ENCODE results near the gene TOX3. TPM values are rescaled to one million over a fixed set of nuclear protein-coding genes. Genes with fewer than 3 reads are reported as not detected.

TOX3 gene
- total and polyA plus RNA-seq, 2 of the 13 experiments (the other 11 are each of a cell fraction or from before 2014, with no cell fraction given): 14.5 to 98.6 TPM

DNA sequence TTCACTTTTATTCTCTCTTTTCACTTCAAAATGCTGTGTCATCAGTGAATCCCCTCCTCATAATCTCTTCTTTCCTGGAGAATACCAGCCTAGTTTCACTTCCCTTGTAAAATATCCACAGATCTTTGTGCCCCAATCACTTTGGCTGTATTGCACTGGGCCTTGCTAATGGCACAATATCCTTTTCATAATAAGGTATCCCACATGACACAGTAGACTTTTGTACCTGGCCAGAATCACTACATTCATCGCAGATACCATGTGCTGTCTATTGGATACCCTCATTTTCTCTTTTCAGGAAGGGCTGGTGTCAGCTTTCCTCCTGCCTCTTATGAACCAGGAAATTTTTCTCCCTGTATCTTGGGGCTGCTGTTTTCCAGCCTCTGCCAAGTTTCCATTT, 25.7 kb upstream of the TOX3 start (continued):
- TF ChIP-seq, protein P1, sequence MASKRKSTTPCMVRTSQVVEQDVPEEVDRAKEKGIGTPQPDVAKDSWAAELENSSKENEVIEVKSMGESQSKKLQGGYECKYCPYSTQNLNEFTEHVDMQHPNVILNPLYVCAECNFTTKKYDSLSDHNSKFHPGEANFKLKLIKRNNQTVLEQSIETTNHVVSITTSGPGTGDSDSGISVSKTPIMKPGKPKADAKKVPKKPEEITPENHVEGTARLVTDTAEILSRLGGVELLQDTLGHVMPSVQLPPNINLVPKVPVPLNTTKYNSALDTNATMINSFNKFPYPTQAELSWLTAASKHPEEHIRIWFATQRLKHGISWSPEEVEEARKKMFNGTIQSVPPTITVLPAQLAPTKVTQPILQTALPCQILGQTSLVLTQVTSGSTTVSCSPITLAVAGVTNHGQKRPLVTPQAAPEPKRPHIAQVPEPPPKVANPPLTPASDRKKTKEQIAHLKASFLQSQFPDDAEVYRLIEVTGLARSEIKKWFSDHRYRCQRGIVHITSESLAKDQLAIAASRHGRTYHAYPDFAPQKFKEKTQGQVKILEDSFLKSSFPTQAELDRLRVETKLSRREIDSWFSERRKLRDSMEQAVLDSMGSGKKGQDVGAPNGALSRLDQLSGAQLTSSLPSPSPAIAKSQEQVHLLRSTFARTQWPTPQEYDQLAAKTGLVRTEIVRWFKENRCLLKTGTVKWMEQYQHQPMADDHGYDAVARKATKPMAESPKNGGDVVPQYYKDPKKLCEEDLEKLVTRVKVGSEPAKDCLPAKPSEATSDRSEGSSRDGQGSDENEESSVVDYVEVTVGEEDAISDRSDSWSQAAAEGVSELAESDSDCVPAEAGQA (IDR thresholded peaks at IDR 0.05; ENCODE audit: low read depth): no peak
- TF ChIP-seq, protein P1 (CRISPR knock-in tag; IDR thresholded peaks at IDR 0.05; ENCODE audit: borderline replicate concordance): no peak
- TF ChIP-seq GTF3A (CRISPR knock-in tag; conservative IDR thresholded peaks at IDR 0.05) (no peak), BCLAF1 (IDR thresholded peaks at IDR 0.05) (no peak), RCOR2 (CRISPR knock-in tag; IDR thresholded peaks at IDR 0.05) (no peak), ZFX (CRISPR knock-in tag; IDR thresholded peaks at IDR 0.05; ENCODE audit: low read depth) (0 out of 2 replicates have a peak, but pooled peaks have one; percentile 17), ZBTB20 (CRISPR knock-in tag; IDR thresholded peaks at IDR 0.05; ENCODE audit: borderline replicate concordance, low read depth) (no peak), KDM5B (CRISPR knock-in tag; IDR thresholded peaks at IDR 0.05; ENCODE audit: borderline replicate concordance) (no peak), ZNF33B (CRISPR knock-in tag; IDR thresholded peaks at IDR 0.05) (no peak), E2F1 (CRISPR knock-in tag; IDR thresholded peaks at IDR 0.05) (no peak), ZBTB39 (CRISPR knock-in tag; IDR thresholded peaks at IDR 0.05) (no peak), ZFAT (CRISPR knock-in tag; conservative IDR thresholded peaks at IDR 0.05) (no peak), NR2C2 (CRISPR knock-in tag; IDR thresholded peaks at IDR 0.05; ENCODE audit: borderline replicate concordance) (no peak), CSRNP1 (CRISPR knock-in tag; IDR thresholded peaks at IDR 0.05) (no peak)
- TF ChIP-seq, protein P2, sequence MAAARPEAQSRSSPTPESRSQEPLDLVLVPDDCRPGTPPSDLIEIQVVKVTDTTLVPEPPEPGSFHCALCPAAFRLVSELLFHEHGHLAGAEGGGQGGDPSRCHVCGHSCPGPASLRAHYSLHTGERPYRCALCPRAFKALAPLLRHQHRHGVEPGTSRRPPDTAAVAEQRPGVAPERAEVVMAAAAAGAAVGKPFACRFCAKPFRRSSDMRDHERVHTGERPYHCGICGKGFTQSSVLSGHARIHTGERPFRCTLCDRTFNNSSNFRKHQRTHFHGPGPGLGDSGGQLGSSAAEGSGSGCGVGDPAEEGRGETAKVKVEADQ (CRISPR knock-in tag; IDR thresholded peaks at IDR 0.05; ENCODE audit: borderline replicate concordance): no peak
